Measurements from ENCODE around the gene CCT7.
"Not testable (repeated sequence)": the region's sequence is repeated elsewhere in the genome, so short reads cannot be mapped to it uniquely, and the experiment has no call there.

The CCT7 gene

GRCh38 chr2:73233932-73234832 lies at the start of gene CCT7:
TSS of gene CCT7 (plus strand) at chr2:73234308. CDS start at chr2:73234379, 71 bp downstream.
- peak within 1 kb of the TSS; percentile 95 for H3K4me3 ChIP-seq (replicated peaks; ENCODE audit: low read depth, low read length)
- peak; percentile 94 for DNase-seq (ENCODE audit: low read depth)
- no peak for TF ChIP-seq CTCF (IDR thresholded peaks at IDR 0.05; ENCODE audit: low read length, missing control alignments)

GRCh38 chr2:73185965-73186364 lies 48.1 kb upstream of the CCT7 start:
- no peak overlapping the region for H3K4me3 ChIP-seq (replicated peaks; ENCODE audit: low read depth, low read length)
- TF ChIP-seq CTCF (IDR thresholded peaks at IDR 0.05; ENCODE audit: low read length, missing control alignments) = no peak
- DNase-seq (ENCODE audit: low read depth) = no peak

GRCh38 chr2:73187549-73187948 lies 46.6 kb upstream of the CCT7 start:
- TF ChIP-seq CTCF (IDR thresholded peaks at IDR 0.05; ENCODE audit: low read length, missing control alignments) = no peak
- no peak overlapping the region for H3K4me3 ChIP-seq (replicated peaks; ENCODE audit: low read depth, low read length)
- no peak for DNase-seq (ENCODE audit: low read depth)

- no peak for DNase-seq (ENCODE audit: low read depth)
- no peak overlapping the region for H3K4me3 ChIP-seq (replicated peaks; ENCODE audit: low read depth, low read length)
- no peak for TF ChIP-seq CTCF (IDR thresholded peaks at IDR 0.05; ENCODE audit: low read length, missing control alignments)
Measured at GRCh38 chr2:73197579-73197978, 36.5 kb upstream of the CCT7 start.

- H3K4me3 ChIP-seq (replicated peaks; ENCODE audit: low read depth, low read length); DNase-seq (ENCODE audit: low read depth): not testable (repeated sequence)
Measured at GRCh38 chr2:73200281-73200680, 33.8 kb upstream of the CCT7 start.

- DNase-seq (ENCODE audit: low read depth) = peak; percentile 10
- no peak for TF ChIP-seq CTCF (IDR thresholded peaks at IDR 0.05; ENCODE audit: low read length, missing control alignments)
- H3K4me3 ChIP-seq (replicated peaks; ENCODE audit: low read depth, low read length) = no peak within 1 kb of the TSS
Measured at GRCh38 chr2:73202156-73203054, 31.7 kb upstream of the CCT7 start, which contains the start of gene NOTO. TSS of gene NOTO (plus strand) at chr2:73202574. CDS start at chr2:73202667, 93 bp downstream.
